Trophoblast cell (in vitro differentiated cells and primary cell): ENCODE results near the gene RAB3GAP1.
"Not testable (repeated sequence)": the region's sequence is repeated elsewhere in the genome, so short reads cannot be mapped to it uniquely, and the experiment has no call there.

ENCODE experiments used
- DNase-seq, 2 donors: peaks; one replicate each; pipeline ENCODE4 v3.0.0-alpha.2; 2016
- H2AFZ ChIP-seq: 2 replicates; pipeline ENCODE4 v1.6.1; 2013; ENCODE audit warnings: low read length, moderate library complexity, mild to moderate bottlenecking; ENCODE audit not compliant: insufficient read depth, poor library complexity
- H2AK5ac ChIP-seq: 2 replicates; pipeline ENCODE4 v1.6.1; 2013; ENCODE audit warnings: mild to moderate bottlenecking, low read length
- H2BK120ac ChIP-seq: 2 replicates; pipeline ENCODE4 v1.6.1; 2013; ENCODE audit warnings: low read length, mild to moderate bottlenecking, moderate library complexity; ENCODE audit not compliant: insufficient read depth, poor library complexity
- H2BK12ac ChIP-seq: 2 replicates; pipeline ENCODE4 v1.6.1; 2013; ENCODE audit warnings: mild to moderate bottlenecking, low read length, moderate library complexity
- H2BK5ac ChIP-seq: 2 replicates; pipeline ENCODE4 v1.6.1; 2013; ENCODE audit warnings: low read length, low read depth, moderate library complexity, mild to moderate bottlenecking; ENCODE audit not compliant: poor library complexity
- H3K14ac ChIP-seq: 2 replicates; pipeline ENCODE4 v1.6.1; 2013; ENCODE audit warnings: mild to moderate bottlenecking, low read length
- H3K18ac ChIP-seq: 2 replicates; pipeline ENCODE4 v1.6.1; 2013; ENCODE audit warnings: mild to moderate bottlenecking, low read length
- H3K23ac ChIP-seq: 2 replicates; pipeline ENCODE4 v1.6.1; 2013; ENCODE audit warnings: low read length
- H3K27ac ChIP-seq: 2 replicates; pipeline ENCODE4 v1.5.1; 2013; ENCODE audit warnings: low read depth, mild to moderate bottlenecking, inconsistent platforms, low read length, moderate library complexity
- H3K27me3 ChIP-seq: 2 replicates; pipeline ENCODE4 v1.6.1; 2013; ENCODE audit warnings: inconsistent platforms, mild to moderate bottlenecking, low read length, moderate library complexity; ENCODE audit not compliant: insufficient read depth
- H3K36me3 ChIP-seq, 2 experiments: 1 replicate in 1 of 2; 2 replicates in 1 of 2; pipeline ENCODE4 v1.6.1; 2013; ENCODE audit warnings: low read length in 2 of 2, mild to moderate bottlenecking in 2 of 2, moderate library complexity in 1 of 2; ENCODE audit not compliant: insufficient read depth in 2 of 2, control insufficient read depth in 1 of 2
- H3K4ac ChIP-seq: 2 replicates; pipeline ENCODE4 v1.6.1; 2013; ENCODE audit warnings: low read depth, mild to moderate bottlenecking, low read length, moderate library complexity
- H3K4me1 ChIP-seq, 2 experiments: 1 replicate in 1 of 2; 2 replicates in 1 of 2; pipeline ENCODE4 v1.6.1; 2013; ENCODE audit warnings: low read length in 2 of 2, mild to moderate bottlenecking in 2 of 2, moderate library complexity in 1 of 2; ENCODE audit not compliant: insufficient read depth in 2 of 2, control insufficient read depth in 1 of 2
- H3K4me2 ChIP-seq: 2 replicates; pipeline ENCODE4 v1.6.1; 2013; ENCODE audit warnings: inconsistent platforms, mild to moderate bottlenecking, low read length, moderate library complexity
- H3K4me3 ChIP-seq: 2 replicates; pipeline ENCODE4 v1.5.1; 2013; ENCODE audit warnings: mild to moderate bottlenecking, low read depth, low read length, inconsistent platforms
- H3K79me1 ChIP-seq: one replicate; pipeline ENCODE4 v1.6.1; 2013; ENCODE audit warnings: low read length
- H3K79me2 ChIP-seq: 2 replicates; pipeline ENCODE4 v1.6.1; 2013; ENCODE audit warnings: low read length, mild to moderate bottlenecking; ENCODE audit not compliant: control insufficient read depth, insufficient read depth, poor library complexity
- H3K9ac ChIP-seq: 2 replicates; pipeline ENCODE4 v1.6.1; 2013; ENCODE audit warnings: mild to moderate bottlenecking, low read length
- H3K9me3 ChIP-seq: 2 replicates; pipeline ENCODE4 v1.6.1; 2013; ENCODE audit warnings: low read depth, mild to moderate bottlenecking, control low read depth, inconsistent platforms, low read length; ENCODE audit not compliant: insufficient read depth
- H4K12ac ChIP-seq: 2 replicates; pipeline ENCODE4 v1.6.1; 2013; ENCODE audit warnings: low read depth, mild to moderate bottlenecking, low read length, moderate library complexity
- H4K8ac ChIP-seq: 2 replicates; pipeline ENCODE4 v1.6.1; 2013; ENCODE audit warnings: low read depth, mild to moderate bottlenecking, low read length, moderate library complexity
- H4K91ac ChIP-seq: one replicate; pipeline ENCODE4 v1.6.1; 2013; ENCODE audit warnings: low read depth, mild to moderate bottlenecking, low read length, moderate library complexity
- WGBS: extraction: QIAGEN DNeasy Blood & Tissue Kit; methylation state at CpG from one replicate; pipeline ENCODE4 v1.1.7; 2013; ENCODE audit warnings: missing lambda C conversion rate; ENCODE audit not compliant: insufficient read length, insufficient coverage; ENCODE audit errors: extremely low coverage; 5-methylcytosine and 5-hydroxymethylcytosine counted together

RAB3GAP1 gene

DNA sequence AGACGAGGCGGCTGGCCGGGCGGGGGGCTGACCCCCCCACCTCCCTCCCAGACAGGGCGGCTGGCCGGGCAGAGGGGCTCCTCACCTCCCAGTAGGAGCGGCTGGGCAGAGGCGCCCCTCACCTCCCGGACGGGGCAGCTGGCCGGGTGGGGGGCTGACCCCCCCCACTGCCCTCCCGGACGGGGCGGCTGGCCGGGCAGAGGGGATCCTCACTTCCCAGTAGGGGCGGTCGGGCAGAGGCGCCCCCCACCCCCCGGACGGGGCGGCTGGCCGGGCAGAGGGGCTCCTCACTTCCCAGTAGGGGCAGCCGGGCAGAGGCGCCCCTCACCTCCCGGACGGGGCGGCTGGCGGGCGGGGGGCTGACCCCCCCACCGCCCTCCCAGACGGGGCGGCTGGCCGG lies 18.9 kb upstream of the RAB3GAP1 start:
- not testable (repeated sequence) for H3K4me3 ChIP-seq, H3K18ac ChIP-seq, H3K79me2 ChIP-seq, H4K8ac ChIP-seq, H3K9me3 ChIP-seq, DNase-seq, H3K36me3 ChIP-seq, H3K27ac ChIP-seq, H4K91ac ChIP-seq, H3K79me1 ChIP-seq, H2AFZ ChIP-seq, H3K27me3 ChIP-seq, H3K14ac ChIP-seq, H2AK5ac ChIP-seq, H4K12ac ChIP-seq, H3K4me1 ChIP-seq, H2BK120ac ChIP-seq, H3K4ac ChIP-seq, H3K4me2 ChIP-seq, H2BK5ac ChIP-seq, H3K23ac ChIP-seq, H3K9ac ChIP-seq, H2BK12ac ChIP-seq
- WGBS: no CpG with 5 or more reads among the region's 33 CpGs

DNA sequence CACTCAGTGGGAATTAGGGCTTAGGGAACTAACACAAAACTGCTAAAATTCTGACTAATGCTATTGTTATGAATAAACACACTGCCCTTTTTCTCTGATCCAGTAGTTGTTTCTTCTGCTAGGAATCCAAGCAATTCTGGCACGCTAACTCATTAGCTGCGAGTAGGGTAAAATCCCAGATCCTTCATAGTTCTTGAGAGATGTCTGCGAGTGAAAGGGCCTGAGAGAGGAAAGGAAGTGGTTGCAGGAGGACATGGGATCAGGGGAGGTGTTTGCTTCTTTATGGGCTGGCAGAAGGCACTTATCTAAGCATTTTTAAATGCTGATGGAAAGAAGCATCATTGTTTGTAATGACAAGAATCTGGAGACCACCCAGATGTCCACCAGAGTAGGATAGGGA lies 14.3 kb upstream of the RAB3GAP1 start:
- no peak overlapping the region for H3K9ac ChIP-seq
- H3K9me3 ChIP-seq: no peaks in the 10 kb centered on the region
- H3K4me1 ChIP-seq: no peaks in the 10 kb centered on the region
- H3K4ac ChIP-seq: no peak overlapping the region
- no peak overlapping the region for H3K23ac ChIP-seq
- no peak overlapping the region for H4K91ac ChIP-seq
- no peak overlapping the region for H2BK120ac ChIP-seq
- no peak overlapping the region for H2BK5ac ChIP-seq
- H3K79me2 ChIP-seq: no peaks in the 10 kb centered on the region
- H2AFZ ChIP-seq: no peak overlapping the region
- H3K4me3 ChIP-seq: no peak overlapping the region
- no peak overlapping the region for H2BK12ac ChIP-seq
- no peak overlapping the region for H3K14ac ChIP-seq
- no peak overlapping the region for H4K12ac ChIP-seq
- no peak for DNase-seq
- no peak overlapping the region for H3K27ac ChIP-seq
- no peak overlapping the region for H2AK5ac ChIP-seq
- H3K79me1 ChIP-seq: no peaks in the 10 kb centered on the region
- no peak overlapping the region for H4K8ac ChIP-seq
- H3K4me2 ChIP-seq: no peak overlapping the region
- H3K18ac ChIP-seq: no peak overlapping the region
- WGBS: no CpG with 5 or more reads among the region's 3 CpGs
- H3K36me3 ChIP-seq: no peaks in the 10 kb centered on the region
- H3K27me3 ChIP-seq: no peaks in the 10 kb centered on the region

DNA sequence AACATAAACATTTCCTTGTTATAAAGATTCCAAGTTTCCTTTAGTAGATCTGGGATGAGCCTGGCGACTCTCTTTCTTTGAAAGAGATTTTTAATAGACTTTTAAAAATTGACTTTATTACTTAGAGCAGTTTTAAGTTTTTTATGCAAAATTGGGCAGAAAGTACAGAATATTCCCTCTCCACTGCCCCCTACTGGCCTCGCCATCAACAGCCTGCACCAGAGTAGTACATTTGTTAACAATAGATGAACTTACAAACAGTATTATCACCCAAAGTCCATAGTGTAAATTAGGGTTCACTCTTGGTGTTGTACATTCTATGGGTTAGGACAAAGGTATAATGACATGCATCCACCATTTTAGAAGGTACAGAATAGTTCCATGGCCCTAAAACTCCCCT lies 8.7 kb upstream of the RAB3GAP1 start:
- H3K4me1 ChIP-seq: no peaks in the 10 kb centered on the region
- H3K23ac ChIP-seq: no peak overlapping the region
- H3K79me2 ChIP-seq: no peaks in the 10 kb centered on the region
- H2BK12ac ChIP-seq: no peak overlapping the region
- no peaks in the 10 kb centered on the region for H3K79me1 ChIP-seq
- H4K91ac ChIP-seq: no peak overlapping the region
- no peak overlapping the region for H3K18ac ChIP-seq
- H2BK5ac ChIP-seq: no peak overlapping the region
- H2AK5ac ChIP-seq: no peak overlapping the region
- no peak overlapping the region for H2AFZ ChIP-seq
- H3K14ac ChIP-seq: no peak overlapping the region
- no peak overlapping the region for H3K9ac ChIP-seq
- H3K4me3 ChIP-seq: no peak overlapping the region
- no peak overlapping the region for H3K4me2 ChIP-seq
- DNase-seq: peak in 1 of 2 donors; percentile 21
- WGBS: no CpG with 5 or more reads among the region's 2 CpGs
- no peak overlapping the region for H4K8ac ChIP-seq
- H2BK120ac ChIP-seq: no peak overlapping the region
- H3K4ac ChIP-seq: no peak overlapping the region
- no peak overlapping the region for H4K12ac ChIP-seq
- no peaks in the 10 kb centered on the region for H3K36me3 ChIP-seq
- H3K27me3 ChIP-seq: no peaks in the 10 kb centered on the region
- H3K27ac ChIP-seq: no peak overlapping the region
- H3K9me3 ChIP-seq: no peaks in the 10 kb centered on the region

DNA sequence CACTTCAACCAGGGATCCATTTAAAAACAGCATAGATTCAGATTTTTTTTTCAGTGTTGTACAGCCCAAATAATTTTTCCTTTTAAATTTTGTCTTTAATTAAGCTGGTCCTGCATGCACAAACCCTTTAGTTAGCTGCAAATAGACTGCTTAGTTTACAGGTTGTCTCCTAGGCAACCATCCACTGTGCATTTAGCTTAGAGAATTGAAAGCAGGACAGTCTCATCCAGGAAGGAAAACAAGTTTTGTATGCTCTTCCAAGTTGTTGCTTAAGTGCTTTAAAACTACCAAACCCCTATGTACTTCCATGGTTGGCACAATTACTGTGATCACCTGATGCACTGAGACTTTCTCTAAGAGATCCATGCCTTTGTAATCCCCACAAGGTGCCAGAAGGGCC lies 4.8 kb upstream of the RAB3GAP1 start, which contains the start of gene MAP3K19:
MAP3K19 (minus strand) TSS at position 148 of the 400 bp plus-strand sequence. CDS start 22,800 bp downstream, outside the sequence.
- Histone ChIP-seq H2BK120ac (no peak within 1 kb of the TSS), H3K23ac (no peak within 1 kb of the TSS), H3K4me2 (no peak within 1 kb of the TSS), H2BK5ac (no peak within 1 kb of the TSS), H2AFZ (no peak within 1 kb of the TSS), H4K12ac (no peak within 1 kb of the TSS), H3K36me3 (no peaks in the 10 kb centered on the region), H4K91ac (no peak within 1 kb of the TSS), H3K9ac (no peak within 1 kb of the TSS), H3K4me3 (no peak within 1 kb of the TSS), H3K4ac (no peak within 1 kb of the TSS), H3K4me1 (no peaks in the 10 kb centered on the region), H3K27ac (no peak within 1 kb of the TSS), H2BK12ac (no peak within 1 kb of the TSS), H4K8ac (no peak within 1 kb of the TSS), H3K9me3 (no peaks in the 10 kb centered on the region), H2AK5ac (no peak within 1 kb of the TSS), H3K14ac (no peak within 1 kb of the TSS), H3K18ac (no peak within 1 kb of the TSS), H3K79me1 (peaks cover 2% of the 10 kb centered on the region), H3K79me2 (peaks cover 2% of the 10 kb centered on the region), H3K27me3 (no peaks in the 10 kb centered on the region)
- DNase-seq: peak in 1 of 2 donors; percentile 3
